ENCODE results near the gene FGD4. TPM values are rescaled to one million over a fixed set of nuclear protein-coding genes. Genes with fewer than 3 reads are reported as not detected.
A peak's percentile ranks its signal among the peaks of the same experiment; 100 is the strongest.

The FGD4 gene
- total and polyA plus RNA-seq, 2 of the 4 experiments (the other 2 are of a cell fraction), result 2.1 to 8.8 TPM

DNA sequence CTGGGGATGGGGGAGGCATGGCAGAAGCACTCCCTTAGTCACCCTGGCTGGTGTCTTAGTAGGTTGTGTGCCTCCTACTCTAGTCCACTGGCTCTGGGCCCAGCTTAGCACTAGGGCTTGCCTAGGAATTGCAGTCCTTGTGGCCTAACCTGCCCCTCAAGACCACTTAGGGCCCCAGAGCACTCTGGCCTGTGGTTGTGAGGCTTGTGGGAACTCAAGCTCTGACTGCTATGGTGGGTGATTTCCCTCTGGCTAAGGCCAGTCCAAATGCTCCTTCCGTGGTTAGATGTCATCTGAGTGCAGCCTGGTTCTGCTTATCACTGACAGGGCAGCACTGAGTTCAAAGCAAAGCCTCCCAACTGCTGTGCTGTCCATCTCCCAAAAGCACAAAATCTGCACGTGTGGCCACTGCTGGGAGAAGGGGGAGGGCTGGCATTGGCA, 20.2 kb downstream of the FGD4 start:
- Histone ChIP-seq H3K9me3 (ENCODE audit: control insufficient read depth, insufficient read depth, low read length) (no peaks in the 10 kb centered on the region), H3K27ac (ENCODE audit: insufficient read depth, low read length) (no peak overlapping the region), H4K8ac (ENCODE audit: low read depth in 2 of 2, low read length in 2 of 2) (no peak overlapping the region), H3K23ac (ENCODE audit: low read depth, low read length) (no peak overlapping the region), H3K56ac (ENCODE audit: extremely low read depth, insufficient read depth, low read length) (no peak overlapping the region), H3K79me1 (ENCODE audit: low read depth in 1 of 2, low read length in 2 of 2) (no peaks in the 10 kb centered on the region), H3K14ac (replicated peaks; ENCODE audit: low read depth, low read length) (no peak overlapping the region), H3K4me1 (ENCODE audit: control insufficient read depth, insufficient read depth, low read length) (no peaks in the 10 kb centered on the region), H4K20me1 (ENCODE audit: insufficient read depth, low read length) (no peaks in the 10 kb centered on the region), H2BK20ac (ENCODE audit: low read depth, low read length) (no peak overlapping the region), H2BK15ac (ENCODE audit: low read depth, low read length) (no peak overlapping the region), H4K5ac (ENCODE audit: low read depth, low read length) (no peak overlapping the region), H2BK120ac (ENCODE audit: low read depth, low read length) (no peak overlapping the region), H2AK9ac (replicated peaks; ENCODE audit: low read depth, low read length, poor library complexity) (no peak overlapping the region), H3K4me3 (ENCODE audit: insufficient read depth, low read depth, low read length) (no peak overlapping the region), H3K27me3 (ENCODE audit: control insufficient read depth, insufficient read depth, low read length) (peaks cover 4% of the 10 kb centered on the region), H4K91ac (ENCODE audit: insufficient read depth, low read depth, low read length) (no peak overlapping the region), H3K4ac (ENCODE audit: low read depth, low read length) (no peak overlapping the region), H3K9me1 (ENCODE audit: insufficient read depth, low read length) (no peaks in the 10 kb centered on the region), H2AFZ (replicated peaks; ENCODE audit: low read length, poor library complexity) (no peak overlapping the region), H2AK5ac (ENCODE audit: low read depth, low read length) (no peak overlapping the region), H3K18ac (ENCODE audit: low read depth, low read length) (no peak overlapping the region), H3K9ac (ENCODE audit: low read depth, low read length) (no peak overlapping the region), H2BK5ac (ENCODE audit: low read depth, low read length, poor library complexity, severe bottlenecking) (no peak overlapping the region), H3K36me3 (ENCODE audit: control insufficient read depth, insufficient read depth, low read length) (no peaks in the 10 kb centered on the region), H3K4me2 (ENCODE audit: low read depth, low read length) (no peak overlapping the region)
- no peak for TF ChIP-seq POLR2A (IDR thresholded peaks at IDR 0.05; ENCODE audit: low read depth, low read length)
- no peak for TF ChIP-seq MXI1 (IDR thresholded peaks at IDR 0.05; ENCODE audit: borderline replicate concordance, low read depth, low read length)
- no peak for TF ChIP-seq RCOR1 (IDR thresholded peaks at IDR 0.05; ENCODE audit: insufficient replicate concordance, low read length)
- TF ChIP-seq MAFK (IDR thresholded peaks at IDR 0.05; ENCODE audit: low read depth, low read length), result no peak
- TF ChIP-seq CEBPB (IDR thresholded peaks at IDR 0.05; ENCODE audit: low read depth, low read length), result no peak
- TF ChIP-seq MAZ (IDR thresholded peaks at IDR 0.05; ENCODE audit: borderline replicate concordance, low read depth, low read length), result no peak
- TF ChIP-seq RFX5 (IDR thresholded peaks at IDR 0.05; ENCODE audit: low read depth, low read length), result no peak
- TF ChIP-seq, protein P1, sequence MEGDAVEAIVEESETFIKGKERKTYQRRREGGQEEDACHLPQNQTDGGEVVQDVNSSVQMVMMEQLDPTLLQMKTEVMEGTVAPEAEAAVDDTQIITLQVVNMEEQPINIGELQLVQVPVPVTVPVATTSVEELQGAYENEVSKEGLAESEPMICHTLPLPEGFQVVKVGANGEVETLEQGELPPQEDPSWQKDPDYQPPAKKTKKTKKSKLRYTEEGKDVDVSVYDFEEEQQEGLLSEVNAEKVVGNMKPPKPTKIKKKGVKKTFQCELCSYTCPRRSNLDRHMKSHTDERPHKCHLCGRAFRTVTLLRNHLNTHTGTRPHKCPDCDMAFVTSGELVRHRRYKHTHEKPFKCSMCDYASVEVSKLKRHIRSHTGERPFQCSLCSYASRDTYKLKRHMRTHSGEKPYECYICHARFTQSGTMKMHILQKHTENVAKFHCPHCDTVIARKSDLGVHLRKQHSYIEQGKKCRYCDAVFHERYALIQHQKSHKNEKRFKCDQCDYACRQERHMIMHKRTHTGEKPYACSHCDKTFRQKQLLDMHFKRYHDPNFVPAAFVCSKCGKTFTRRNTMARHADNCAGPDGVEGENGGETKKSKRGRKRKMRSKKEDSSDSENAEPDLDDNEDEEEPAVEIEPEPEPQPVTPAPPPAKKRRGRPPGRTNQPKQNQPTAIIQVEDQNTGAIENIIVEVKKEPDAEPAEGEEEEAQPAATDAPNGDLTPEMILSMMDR (conservative IDR thresholded peaks at IDR 0.05; ENCODE audit: low read depth, low read length), result no peak
- TF ChIP-seq, protein P2, sequence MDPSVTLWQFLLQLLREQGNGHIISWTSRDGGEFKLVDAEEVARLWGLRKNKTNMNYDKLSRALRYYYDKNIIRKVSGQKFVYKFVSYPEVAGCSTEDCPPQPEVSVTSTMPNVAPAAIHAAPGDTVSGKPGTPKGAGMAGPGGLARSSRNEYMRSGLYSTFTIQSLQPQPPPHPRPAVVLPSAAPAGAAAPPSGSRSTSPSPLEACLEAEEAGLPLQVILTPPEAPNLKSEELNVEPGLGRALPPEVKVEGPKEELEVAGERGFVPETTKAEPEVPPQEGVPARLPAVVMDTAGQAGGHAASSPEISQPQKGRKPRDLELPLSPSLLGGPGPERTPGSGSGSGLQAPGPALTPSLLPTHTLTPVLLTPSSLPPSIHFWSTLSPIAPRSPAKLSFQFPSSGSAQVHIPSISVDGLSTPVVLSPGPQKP (IDR thresholded peaks at IDR 0.05; ENCODE audit: borderline replicate concordance, low read depth, low read length), result no peak
- no peak for TF ChIP-seq BHLHE40 (IDR thresholded peaks at IDR 0.05; ENCODE audit: low read depth, low read length)
- no peak for TF ChIP-seq RAD21 (IDR thresholded peaks at IDR 0.05; ENCODE audit: low read length)
- no peak for TF ChIP-seq CHD1 (IDR thresholded peaks at IDR 0.05; ENCODE audit: low read depth, low read length)
- TF ChIP-seq SMC3 (IDR thresholded peaks at IDR 0.05; ENCODE audit: low read depth, low read length), result no peak
- no peak for TF ChIP-seq FOS (IDR thresholded peaks at IDR 0.05; ENCODE audit: low read depth, low read length)
- TF ChIP-seq NFE2L2 (IDR thresholded peaks at IDR 0.05; ENCODE audit: low read depth, low read length), result no peak
- TF ChIP-seq, protein P3, sequence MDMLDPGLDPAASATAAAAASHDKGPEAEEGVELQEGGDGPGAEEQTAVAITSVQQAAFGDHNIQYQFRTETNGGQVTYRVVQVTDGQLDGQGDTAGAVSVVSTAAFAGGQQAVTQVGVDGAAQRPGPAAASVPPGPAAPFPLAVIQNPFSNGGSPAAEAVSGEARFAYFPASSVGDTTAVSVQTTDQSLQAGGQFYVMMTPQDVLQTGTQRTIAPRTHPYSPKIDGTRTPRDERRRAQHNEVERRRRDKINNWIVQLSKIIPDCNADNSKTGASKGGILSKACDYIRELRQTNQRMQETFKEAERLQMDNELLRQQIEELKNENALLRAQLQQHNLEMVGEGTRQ (IDR thresholded peaks at IDR 0.05; ENCODE audit: low read depth, low read length), result no peak
- BruUV-seq (replicated peaks), result no TSS peak
- dilution Hi-C loops (cut with HindIII; ENCODE audit: low sequenced_read_pairs, unreplicated experiment), result no loop called here
- in situ Hi-C loops (cut with MboI; ENCODE audit: low sequenced_read_pairs), result no loop called here
- DNase-seq (peak; percentile 11), ATAC-seq (ENCODE audit: low read depth) (peak; percentile 47)
- no CpG with 5 or more reads among the region's 2 CpGs for WGBS, 2 experiments (ENCODE audit: extremely low coverage in 2 of 2, insufficient read length in 1 of 2)
- intact Hi-C loops (cut with micrococcal nuclease), result no loop called here
- ChIA-PET POLR2A (ENCODE audit: unreplicated experiment) (no interaction called here), CTCF (interaction anchor here (0.9 kb wide), 1 partner anchor 9 kb away, joined by 5 read pairs; no protein-coding TSS in a partner anchor)

All from IMR-90 (cell line).